Nucleus accumbens (tissue), 56 donors: ENCODE results near the gene YAF2.
"Not testable (repeated sequence)": the region's sequence is repeated elsewhere in the genome, so short reads cannot be mapped to it uniquely, and the experiment has no call there.

ENCODE experiments used
- DNase-seq, 56 donors: peaks; one replicate each; lab custom pipeline; 2025; lab: John Stamatoyannopoulos, UW

The YAF2 gene

GRCh38 chr12:42201063-42201462, 37.0 kb downstream of the YAF2 start:
- no peak for DNase-seq

- DNase-seq: no peak
These were observed 39.0 kb downstream of the YAF2 start for GRCh38 chr12:42199007-42199406.

GRCh38 chr12:42196723-42197603, 41.1 kb downstream of the YAF2 start:
- DNase-seq: no peak

- no peak for DNase-seq
These were observed 45.4 kb downstream of the YAF2 start for GRCh38 chr12:42192686-42193085.

- DNase-seq: no peak
These were observed 45.8 kb downstream of the YAF2 start for GRCh38 chr12:42192258-42192657.

GRCh38 chr12:42190376-42190775, 47.7 kb downstream of the YAF2 start:
- no peak for DNase-seq

- DNase-seq: not testable (repeated sequence)
These were observed 49.8 kb downstream of the YAF2 start for GRCh38 chr12:42188275-42188674.

GRCh38 chr12:42187799-42188198, 50.2 kb downstream of the YAF2 start:
- DNase-seq: no peak

GRCh38 chr12:42186793-42187192, 51.3 kb downstream of the YAF2 start:
- no peak for DNase-seq

GRCh38 chr12:42182394-42182793, 55.7 kb downstream of the YAF2 start:
- no peak for DNase-seq

- no peak for DNase-seq
These were observed 57.0 kb downstream of the YAF2 start for GRCh38 chr12:42180990-42181596.

- no peak for DNase-seq
These were observed 59.9 kb downstream of the YAF2 start for GRCh38 chr12:42178101-42178500.

- no peak for DNase-seq
These were observed 63.1 kb downstream of the YAF2 start for GRCh38 chr12:42174978-42175377.

- no peak for DNase-seq
These were observed 64.0 kb downstream of the YAF2 start for GRCh38 chr12:42173961-42174521.

GRCh38 chr12:42172441-42173210, 65.4 kb downstream of the YAF2 start:
- DNase-seq: no peak

- DNase-seq: no peak
These were observed 70.3 kb downstream of the YAF2 start for GRCh38 chr12:42167711-42168110.

GRCh38 chr12:42166501-42166900, 71.5 kb downstream of the YAF2 start:
- DNase-seq: no peak

- DNase-seq: no peak
These were observed 74.1 kb downstream of the YAF2 start for GRCh38 chr12:42163913-42164312.

GRCh38 chr12:42162965-42163364, 75.1 kb downstream of the YAF2 start:
- DNase-seq: no peak

GRCh38 chr12:42162193-42162592, 75.9 kb downstream of the YAF2 start:
- DNase-seq: no peak

GRCh38 chr12:42161529-42161928, 76.5 kb downstream of the YAF2 start:
- DNase-seq: peak in 1 of 56 donors; percentile 2
